SK-N-SH (cell line): Measurements from ENCODE around the gene TMEM120B. TPM values are rescaled to one million over a fixed set of nuclear protein-coding genes. Genes with fewer than 3 reads are reported as not detected.
A peak's percentile ranks its signal among the peaks of the same experiment; 100 is the strongest.

Source experiments
- CTCF ChIA-PET: fragments of 300-600, 350-600 bp; formaldehyde crosslinking; extraction: SDS; loops from one replicate; lab custom pipeline; 2021; lab: Yijun Ruan, JAX
- POLR2A ChIA-PET: fragments of 350-600 bp; sonication (Branson Sonifier 250); formaldehyde crosslinking; extraction: SDS; loops from one replicate; lab custom pipeline; 2020; ENCODE audit warnings: antibody characterized with exemption, inconsistent platforms; lab: Yijun Ruan, JAX
- DNase-seq: peaks from one replicate; pipeline ENCODE4 v3.0.0; 2012
- H2AFZ ChIP-seq: fragments of 200-600 bp; sonication (generic); 2 replicates; pipeline ENCODE4 v1.8.1; 2016; ENCODE audit warnings: antibody characterized with exemption, mild to moderate bottlenecking, low read depth
- H3F3A ChIP-seq: fragments of 200-600 bp; sonication (generic); replicated peaks from 2 replicates; pipeline ENCODE3; 2016; ENCODE audit warnings: antibody characterized with exemption, mild to moderate bottlenecking; ENCODE audit not compliant: insufficient read depth
- H3K27ac ChIP-seq, 2 experiments: fragments of 200-500 bp in 1 of 2; fragments of 200-600 bp in 1 of 2; sonication (Bioruptor generic) in 1 of 2; sonication (generic), shearing (Covaris generic) in 1 of 2; 2 replicates each; pipeline versions ENCODE4 v1.5.1 to v1.6.1; 2014 to 2016; ENCODE audit warnings: low read depth in 2 of 2, inconsistent platforms in 1 of 2, low read length in 1 of 2, mild to moderate bottlenecking in 1 of 2, mixed read lengths in 1 of 2
- H3K27me3 ChIP-seq: fragments of 200-600 bp; sonication (generic), shearing (Covaris generic); 2 replicates; pipeline ENCODE4 v1.6.1; 2016; ENCODE audit warnings: mixed run types; ENCODE audit not compliant: insufficient read depth
- H3K36me3 ChIP-seq, 2 experiments: fragments of 200-500 bp in 1 of 2; fragments of 200-600 bp in 1 of 2; sonication (Bioruptor generic) in 1 of 2; sonication (generic) in 1 of 2; replicated peaks in 1 of 2; 2 replicates each; pipeline versions ENCODE3 to v1.5.1; 2014 to 2016; ENCODE audit warnings: low read length in 1 of 2, mild to moderate bottlenecking in 1 of 2; ENCODE audit not compliant: insufficient read depth in 2 of 2, control insufficient read depth in 1 of 2
- H3K4me1 ChIP-seq, 2 experiments: fragments of 200-500 bp in 1 of 2; fragments of 200-600 bp in 1 of 2; sonication (Bioruptor generic) in 1 of 2; sonication (generic), shearing (Covaris generic) in 1 of 2; 2 replicates each; pipeline versions ENCODE4 v1.5.1 to v1.6.1; 2014 to 2016; ENCODE audit warnings: low read depth in 1 of 2, low read length in 1 of 2, mixed run types in 1 of 2; ENCODE audit not compliant: insufficient read depth in 2 of 2, control insufficient read depth in 1 of 2
- H3K4me2 ChIP-seq: fragments of 200-600 bp; sonication (generic), shearing (Covaris generic); 2 replicates; pipeline ENCODE4 v1.6.1; 2017; ENCODE audit warnings: mixed run types
- H3K4me3 ChIP-seq, 2 experiments: fragments of 200-500 bp in 1 of 2; fragments of 200-600 bp in 1 of 2; sonication (Bioruptor generic) in 1 of 2; sonication (generic), shearing (Covaris generic) in 1 of 2; 2 replicates each; pipeline versions ENCODE4 v1.5.1 to v1.8.1; 2014 to 2016; ENCODE audit warnings: low read depth in 2 of 2, inconsistent platforms in 1 of 2, low read length in 1 of 2, mild to moderate bottlenecking in 1 of 2, mixed read lengths in 1 of 2, moderate library complexity in 1 of 2
- H3K79me2 ChIP-seq: fragments of 200-600 bp; sonication (generic); 2 replicates; pipeline ENCODE4 v1.8.1; 2017; ENCODE audit warnings: mild to moderate bottlenecking; ENCODE audit not compliant: insufficient read depth
- H3K9ac ChIP-seq: fragments of 200-600 bp; sonication (generic); 2 replicates; pipeline ENCODE4 v1.6.1; 2017; ENCODE audit warnings: mixed run types
- H3K9me2 ChIP-seq: fragments of 200-600 bp; sonication (generic); 2 replicates; pipeline ENCODE4 v1.6.1; 2017; ENCODE audit warnings: mixed run types
- H3K9me3 ChIP-seq: fragments of 200-600 bp; sonication (generic); 2 replicates; pipeline ENCODE4 v1.6.1; 2017; ENCODE audit warnings: mixed run types, mild to moderate bottlenecking, moderate library complexity
- H4K20me1 ChIP-seq: fragments of 200-600 bp; sonication (generic); 2 replicates; pipeline ENCODE4 v1.6.1; 2017; ENCODE audit warnings: mild to moderate bottlenecking, mixed run types; ENCODE audit not compliant: insufficient read depth
- CTCF ChIP-seq: fragments of 200-600 bp; sonication (generic); IDR thresholded peaks from 2 replicates; pipeline ENCODE4 v1.6.1; 2017; ENCODE audit warnings: antibody characterized with exemption, mild to moderate bottlenecking, moderate library complexity
- ELF1 ChIP-seq: IDR thresholded peaks from 2 replicates; pipeline ENCODE4 v1.4.0; 2012
- EP300 ChIP-seq, 2 experiments: IDR thresholded peaks; 2 replicates each; pipeline versions ENCODE4 v1.4.0 to v1.6.1; 2012; ENCODE audit warnings: borderline replicate concordance in 1 of 2, low read depth in 1 of 2, low read length in 1 of 2
- FOXM1 ChIP-seq: IDR thresholded peaks from 2 replicates; pipeline ENCODE4 v1.4.0; 2012; ENCODE audit warnings: low read depth, mild to moderate bottlenecking
- GATA2 ChIP-seq: sonication (generic); formaldehyde crosslinking; IDR thresholded peaks from 2 replicates; pipeline ENCODE4 v1.5.0; 2020; ENCODE audit warnings: mild to moderate bottlenecking, missing genetic modification reagents
- JUND ChIP-seq: IDR thresholded peaks from 2 replicates; pipeline ENCODE4 v1.4.0; 2012
- MAX ChIP-seq: IDR thresholded peaks from 2 replicates; pipeline ENCODE4 v1.4.0; 2012; ENCODE audit warnings: low read depth
- MEF2A ChIP-seq: IDR thresholded peaks from 2 replicates; pipeline ENCODE4 v1.4.0; 2012; ENCODE audit warnings: low read depth, borderline replicate concordance
- MXI1 ChIP-seq: IDR thresholded peaks from 2 replicates; pipeline ENCODE4 v1.6.1; 2012; ENCODE audit warnings: mild to moderate bottlenecking, low read depth, low read length, improper control_type of control experiment
- POLR2AphosphoS5 ChIP-seq: IDR thresholded peaks from 2 replicates; pipeline ENCODE4 v1.6.1; 2012; ENCODE audit warnings: low read depth, low read length
- SIN3A ChIP-seq: IDR thresholded peaks from 2 replicates; pipeline ENCODE4 v1.6.1; 2012; ENCODE audit warnings: low read depth, mild to moderate bottlenecking, low read length, moderate library complexity, borderline replicate concordance
- ZBTB33 ChIP-seq: IDR thresholded peaks from 2 replicates; pipeline ENCODE4 v1.4.0; 2012; ENCODE audit warnings: low read depth, borderline replicate concordance
- WGBS: methylation state at CpG from one replicate; pipeline ENCODE4 v1.1.6; 2017; ENCODE audit warnings: low lambda C conversion rate; 5-methylcytosine and 5-hydroxymethylcytosine counted together
- polyA plus RNA-seq, 3 experiments: library from polyadenylated mRNA; depleted of rRNA; stranded (reverse); fragments of >200 nt; gene quantifications; 2 replicates each; pipeline ENCODE4 v1.2.3, GENCODE V29; 2012
- TF ChIP-seq, protein P1 (sequence below): fragments of 150-350 bp; IDR thresholded peaks from 2 replicates; pipeline ENCODE4 v1.6.1; 2016; ENCODE audit warnings: mild to moderate bottlenecking, low read depth, low read length
- TF ChIP-seq, protein P2 (sequence below): IDR thresholded peaks from 2 replicates; pipeline ENCODE4 v1.4.0; 2012; ENCODE audit warnings: low read depth, borderline replicate concordance

Gene TMEM120B
- polyA plus RNA-seq, 1 of the 3 experiments (the other 2 are of a cell fraction), result 15.4 TPM

DNA sequence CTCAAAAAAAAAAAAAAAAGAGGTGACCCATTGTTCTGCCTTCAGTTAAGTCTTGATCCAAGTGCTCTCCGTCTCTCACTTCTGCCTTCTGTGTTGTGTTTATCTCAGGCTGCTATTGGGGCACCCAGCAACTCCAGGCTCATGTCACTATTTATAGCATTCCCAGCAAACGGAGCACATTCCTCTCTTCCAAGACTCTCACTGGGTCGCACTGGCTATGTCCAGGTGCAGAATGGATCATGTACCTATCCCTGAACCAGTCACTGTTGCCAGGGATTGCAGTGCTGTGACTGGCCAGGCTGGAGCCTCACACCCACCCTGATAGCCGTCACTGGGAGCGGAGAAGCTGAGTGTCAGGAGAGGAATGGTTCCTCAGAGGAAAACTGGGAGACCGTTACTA, 49.7 kb downstream of the TMEM120B start:
- 88% methylated on average over 6 of the region's 6 CpGs for WGBS
- ChIA-PET CTCF (interaction anchor here (0.6 kb wide), 1 partner anchor 32 kb away, joined by 3 read pairs; the partner anchor contains the start of gene RHOF), POLR2A (no interaction called here)
- H3K4me2 ChIP-seq, result no peak overlapping the region
- no peak for DNase-seq
- H3K79me2 ChIP-seq, result no peaks in the 10 kb centered on the region
- no peaks in the 10 kb centered on the region for H4K20me1 ChIP-seq
- no peak overlapping the region for H3K9ac ChIP-seq
- H2AFZ ChIP-seq, result no peak overlapping the region
- no peak for TF ChIP-seq ELF1
- TF ChIP-seq, protein P1, sequence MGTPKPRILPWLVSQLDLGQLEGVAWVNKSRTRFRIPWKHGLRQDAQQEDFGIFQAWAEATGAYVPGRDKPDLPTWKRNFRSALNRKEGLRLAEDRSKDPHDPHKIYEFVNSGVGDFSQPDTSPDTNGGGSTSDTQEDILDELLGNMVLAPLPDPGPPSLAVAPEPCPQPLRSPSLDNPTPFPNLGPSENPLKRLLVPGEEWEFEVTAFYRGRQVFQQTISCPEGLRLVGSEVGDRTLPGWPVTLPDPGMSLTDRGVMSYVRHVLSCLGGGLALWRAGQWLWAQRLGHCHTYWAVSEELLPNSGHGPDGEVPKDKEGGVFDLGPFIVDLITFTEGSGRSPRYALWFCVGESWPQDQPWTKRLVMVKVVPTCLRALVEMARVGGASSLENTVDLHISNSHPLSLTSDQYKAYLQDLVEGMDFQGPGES, result no peak
- H3K27me3 ChIP-seq, result no peaks in the 10 kb centered on the region
- H3K36me3 ChIP-seq, result peaks cover 0 to 4% of the 10 kb centered on the region in 2 experiments
- H3K9me2 ChIP-seq, result no peaks in the 10 kb centered on the region
- no peaks in the 10 kb centered on the region for H3K9me3 ChIP-seq
- H3K27ac ChIP-seq, result no peak overlapping the region
- H3K4me3 ChIP-seq, result no peak overlapping the region
- peaks cover 14 to 17% of the 10 kb centered on the region in 2 experiments; a peak in 1 of 4 replicates for H3K4me1 ChIP-seq
- peaks cover 8% of the 10 kb centered on the region for H3F3A ChIP-seq

GRCh38 chr12:121764808-121765207, 52.3 kb downstream of the TMEM120B start:
- Histone ChIP-seq H3K9me2 (no peaks in the 10 kb centered on the region), H3F3A (peaks cover 14% of the 10 kb centered on the region), H3K79me2 (no peaks in the 10 kb centered on the region), H3K27me3 (no peaks in the 10 kb centered on the region), H2AFZ (no peak overlapping the region), H4K20me1 (no peaks in the 10 kb centered on the region), H3K4me2 (0 out of 2 replicates have a peak overlapping the region, but pooled peaks have one; percentile 44), H3K9me3 (no peaks in the 10 kb centered on the region), H3K4me3 (no peak overlapping the region), H3K36me3 (peaks cover 0 to 4% of the 10 kb centered on the region in 2 experiments), H3K4me1 (peaks cover 17 to 24% of the 10 kb centered on the region in 2 experiments; a peak in 1 of 4 replicates), H3K27ac (0 out of 4 replicates have a peak overlapping the region, but pooled peaks of 1 of the 2 experiments have one; percentile 11), H3K9ac (no peak overlapping the region)
- POLR2A ChIA-PET, result no interaction called here
- TF ChIP-seq ZBTB33, result no peak
- no peak for TF ChIP-seq GATA2 (CRISPR knock-in tag)
- TF ChIP-seq, protein P2, sequence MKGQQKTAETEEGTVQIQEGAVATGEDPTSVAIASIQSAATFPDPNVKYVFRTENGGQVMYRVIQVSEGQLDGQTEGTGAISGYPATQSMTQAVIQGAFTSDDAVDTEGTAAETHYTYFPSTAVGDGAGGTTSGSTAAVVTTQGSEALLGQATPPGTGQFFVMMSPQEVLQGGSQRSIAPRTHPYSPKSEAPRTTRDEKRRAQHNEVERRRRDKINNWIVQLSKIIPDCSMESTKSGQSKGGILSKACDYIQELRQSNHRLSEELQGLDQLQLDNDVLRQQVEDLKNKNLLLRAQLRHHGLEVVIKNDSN, result no peak
- no peak for TF ChIP-seq FOXM1
- no peak for TF ChIP-seq ELF1
- TF ChIP-seq CTCF, result no peak
- no peak for TF ChIP-seq JUND
- TF ChIP-seq MEF2A, result no peak
- TF ChIP-seq EP300 (IDR thresholded peaks at IDR 0.05; ENCODE audit: borderline replicate concordance in 1 of 2, low read depth in 1 of 2, low read length in 1 of 2), result no peak
- TF ChIP-seq MAX, result no peak
- no peak for TF ChIP-seq MXI1
- no peak for TF ChIP-seq SIN3A
- TF ChIP-seq POLR2AphosphoS5, result no peak
- CTCF ChIA-PET, result interaction anchor here (1.1 to 25.7 kb wide), 6 partner anchors 12 to 212 kb away, joined by 3 to 382 read pairs (median 4); partner anchors contain the start of gene RHOF
- WGBS, result 89% methylated on average over 3 of the region's 3 CpGs
- no peak for DNase-seq
